ENCODE measurements around the gene ZNF282.
"Not testable (repeated sequence)": the region's sequence is repeated elsewhere in the genome, so short reads cannot be mapped to it uniquely, and the experiment has no call there.

ZNF282 gene

DNA sequence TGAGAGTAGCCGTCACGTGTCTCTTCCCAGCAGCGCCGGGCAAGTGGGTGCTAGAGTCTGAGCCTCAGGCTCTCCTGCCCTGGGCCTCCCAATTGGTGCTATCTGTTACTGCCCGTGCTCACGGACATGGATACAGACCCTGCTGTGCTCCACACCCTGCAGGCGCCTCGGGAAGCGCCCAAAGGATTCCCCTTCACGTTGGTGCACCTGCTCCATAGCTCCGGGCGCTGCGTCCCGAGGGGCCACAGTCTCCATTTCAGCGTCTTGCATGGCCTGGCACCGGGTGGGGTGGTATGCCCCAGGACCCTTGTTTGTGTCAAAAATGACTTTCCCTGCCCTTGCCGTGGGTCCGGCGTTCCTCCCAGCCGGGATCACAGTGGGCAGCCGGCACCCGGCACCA, 30.3 kb downstream of the ZNF282 start:
- no peak for DNase-seq

DNA sequence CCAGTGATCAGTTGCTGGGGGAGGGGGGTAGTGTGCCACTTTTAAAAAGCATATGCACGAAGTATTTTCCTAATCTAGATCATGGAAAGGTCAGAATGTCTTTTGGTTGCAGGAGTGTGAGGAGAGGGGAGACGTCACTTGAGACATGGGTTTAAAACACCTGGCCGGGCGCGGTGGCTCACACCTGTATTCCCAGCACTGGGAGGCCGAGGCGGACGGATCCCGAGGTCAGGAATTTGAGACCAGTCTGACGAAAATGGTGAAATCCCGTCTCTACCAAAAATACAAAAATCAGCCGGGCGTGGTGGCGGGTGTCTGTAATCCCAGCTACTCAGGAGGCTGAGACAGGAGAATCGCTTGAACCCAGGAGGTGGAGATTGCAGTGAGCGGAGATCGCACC, 31.0 kb downstream of the ZNF282 start:
- not testable (repeated sequence) for DNase-seq

DNA sequence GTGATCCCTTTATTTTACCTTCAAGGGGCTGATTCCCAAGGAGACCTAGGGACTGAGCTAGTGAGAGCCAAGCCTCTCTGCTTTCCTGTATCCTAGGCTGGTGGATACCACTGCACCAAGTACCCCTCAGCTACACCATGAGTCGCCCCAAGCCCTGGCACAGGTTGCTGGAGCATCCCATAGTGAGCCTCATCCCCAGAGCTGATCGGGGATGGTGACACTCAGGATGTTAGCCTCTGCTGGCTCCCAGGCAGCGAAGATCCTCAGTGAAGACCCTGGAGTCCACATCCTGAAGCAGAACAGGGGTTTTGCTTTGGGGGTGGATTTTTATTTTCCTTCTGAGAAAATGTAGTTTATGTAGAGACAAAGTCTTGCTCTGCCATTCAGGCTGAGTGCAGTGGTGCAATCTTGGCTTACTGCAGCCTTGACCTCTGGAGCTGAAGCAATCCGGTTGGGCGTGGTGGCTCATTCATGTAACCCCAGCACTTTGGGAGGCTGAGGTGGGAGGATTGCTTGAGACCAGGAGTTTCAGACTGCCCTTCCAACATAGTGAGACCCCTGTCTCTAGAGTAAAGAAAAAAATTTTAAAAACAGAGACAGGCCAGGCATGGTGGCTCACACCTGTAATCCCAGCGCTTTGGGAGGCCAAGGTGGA, 31.6 kb downstream of the ZNF282 start:
- no peak for DNase-seq

DNA sequence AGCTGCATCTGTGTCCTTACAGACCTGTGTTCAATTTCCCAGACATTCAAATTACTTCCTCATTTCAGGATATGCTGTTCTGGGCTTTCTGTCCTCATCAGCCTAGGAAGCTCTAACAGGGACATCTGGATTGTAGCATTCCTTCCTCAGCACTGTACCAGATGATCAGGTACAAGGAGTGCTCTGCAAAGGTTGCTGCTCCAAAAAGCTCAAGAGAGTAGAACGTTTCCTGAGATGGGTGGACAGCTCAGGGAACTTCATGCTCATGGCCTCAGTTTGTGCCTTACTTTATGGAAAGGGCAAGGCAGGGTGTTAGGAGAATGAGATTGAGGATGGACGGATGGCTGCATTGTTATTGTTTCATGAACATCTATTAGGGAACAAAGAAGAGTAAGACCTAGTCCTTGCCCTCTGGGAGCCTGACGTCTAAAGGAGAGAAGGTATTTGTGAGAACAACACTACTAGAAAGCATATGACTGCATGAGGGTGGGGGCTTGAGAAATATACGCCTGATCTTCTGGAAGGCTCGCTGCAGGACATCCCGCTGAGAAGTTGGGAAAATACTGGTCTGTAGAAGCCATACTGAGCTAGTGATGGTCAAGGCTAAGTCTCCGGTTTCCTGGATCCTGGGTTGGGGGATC, 33.6 kb downstream of the ZNF282 start:
- no peak for DNase-seq

DNA sequence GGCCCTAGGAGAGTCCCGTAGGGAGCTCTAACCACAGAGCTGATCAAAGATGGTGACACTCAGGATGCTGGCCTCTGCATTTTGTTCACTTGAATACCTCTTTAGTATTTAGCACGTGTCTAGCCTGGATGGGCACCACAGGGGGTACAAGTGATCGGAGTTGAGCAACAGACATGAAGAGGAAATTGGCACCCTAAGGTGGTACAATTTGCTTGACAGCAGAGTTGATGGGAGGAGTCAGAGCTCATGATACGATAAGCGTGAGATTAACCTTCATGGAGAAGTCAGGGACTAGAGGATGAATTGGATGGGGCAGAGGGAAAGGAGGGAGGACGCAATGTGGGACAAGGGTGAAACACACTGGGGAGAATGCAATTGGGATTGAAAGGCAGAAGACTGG, 34.2 kb downstream of the ZNF282 start:
- DNase-seq, result no peak

DNA sequence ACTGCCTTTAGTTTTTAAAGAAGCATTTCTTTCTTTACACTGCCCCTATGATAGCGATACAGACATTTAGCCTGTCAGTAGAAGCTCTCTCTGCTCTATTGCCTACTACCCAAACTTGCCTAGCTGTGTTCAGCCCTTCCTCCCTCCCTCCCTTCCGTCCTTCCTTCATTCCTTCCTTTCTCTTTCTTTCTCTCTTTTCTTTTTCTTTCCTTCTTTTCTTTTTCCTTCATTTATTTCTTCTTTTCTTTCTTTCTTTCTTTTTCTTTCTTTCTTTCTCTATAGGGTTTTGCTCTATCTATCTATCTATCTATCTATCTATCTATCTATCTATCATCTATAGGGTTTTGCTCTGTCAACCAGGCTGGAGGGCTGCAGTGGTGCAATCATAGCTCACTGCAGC, 37.0 kb downstream of the ZNF282 start:
- no peak for DNase-seq

DNA sequence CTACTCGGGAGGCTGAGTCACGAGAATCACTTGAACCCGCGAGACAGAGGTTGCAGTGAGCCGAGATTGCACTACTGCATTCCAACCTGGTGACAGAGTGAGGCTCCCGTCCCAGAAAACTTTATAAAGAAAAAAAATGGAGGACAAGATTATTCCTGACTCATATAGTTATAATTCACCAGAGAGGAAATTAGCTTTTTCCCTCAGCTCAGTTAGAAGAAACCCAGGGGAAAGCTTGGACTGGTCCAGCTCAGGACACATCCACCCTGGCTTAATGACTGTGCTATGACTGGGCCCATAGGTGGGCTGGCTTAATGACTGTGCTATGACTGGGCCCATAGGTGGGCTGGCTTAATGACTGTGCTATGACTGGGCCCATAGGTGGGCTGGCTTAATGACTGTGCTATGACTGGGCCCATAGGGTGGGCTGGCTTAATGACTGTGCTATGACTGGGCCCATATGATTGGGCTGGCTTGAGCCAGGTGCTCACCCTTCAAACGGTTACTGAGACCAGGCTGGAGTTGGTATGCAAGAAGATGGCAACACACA, 38.4 kb downstream of the ZNF282 start:
- DNase-seq, result peak; percentile 52

DNA sequence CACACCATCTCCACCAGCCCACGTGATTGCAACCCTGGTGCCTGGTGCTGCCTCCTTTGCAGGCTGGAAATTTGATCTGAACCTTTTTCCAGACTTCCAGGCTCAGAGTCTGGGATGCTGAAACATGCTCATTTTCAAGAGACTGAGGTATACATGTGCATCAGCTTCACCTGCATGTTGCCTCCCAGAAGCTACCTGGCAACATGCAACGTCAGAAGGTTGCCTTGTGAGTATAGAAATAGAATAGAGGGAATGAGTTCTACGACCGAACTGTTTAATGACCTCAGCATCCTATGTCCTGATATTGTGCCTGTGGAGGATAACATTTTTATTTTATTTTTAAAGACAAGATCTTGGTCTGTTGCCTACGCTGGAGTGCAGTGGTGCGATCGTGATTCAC, 42.2 kb downstream of the ZNF282 start:
- DNase-seq, result no peak

DNA sequence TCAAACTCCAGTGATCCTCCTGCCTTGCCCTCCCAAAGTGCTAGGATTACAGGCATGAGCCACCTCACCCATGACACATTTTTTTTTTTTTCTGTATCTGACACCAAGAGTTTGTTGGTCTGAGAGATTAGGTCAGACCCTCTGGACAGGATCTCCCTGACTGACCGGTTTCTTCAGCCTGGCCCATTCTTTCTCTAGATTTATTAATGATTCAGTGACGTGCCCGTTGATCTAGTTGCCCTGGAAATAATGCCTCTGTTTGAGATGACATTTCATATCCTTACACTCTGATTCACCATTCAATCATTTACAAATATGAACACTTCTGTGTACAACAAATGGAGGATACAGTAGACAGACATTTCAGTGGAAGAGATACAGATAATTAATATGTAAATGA, 42.7 kb downstream of the ZNF282 start:
- no peak for DNase-seq

DNA sequence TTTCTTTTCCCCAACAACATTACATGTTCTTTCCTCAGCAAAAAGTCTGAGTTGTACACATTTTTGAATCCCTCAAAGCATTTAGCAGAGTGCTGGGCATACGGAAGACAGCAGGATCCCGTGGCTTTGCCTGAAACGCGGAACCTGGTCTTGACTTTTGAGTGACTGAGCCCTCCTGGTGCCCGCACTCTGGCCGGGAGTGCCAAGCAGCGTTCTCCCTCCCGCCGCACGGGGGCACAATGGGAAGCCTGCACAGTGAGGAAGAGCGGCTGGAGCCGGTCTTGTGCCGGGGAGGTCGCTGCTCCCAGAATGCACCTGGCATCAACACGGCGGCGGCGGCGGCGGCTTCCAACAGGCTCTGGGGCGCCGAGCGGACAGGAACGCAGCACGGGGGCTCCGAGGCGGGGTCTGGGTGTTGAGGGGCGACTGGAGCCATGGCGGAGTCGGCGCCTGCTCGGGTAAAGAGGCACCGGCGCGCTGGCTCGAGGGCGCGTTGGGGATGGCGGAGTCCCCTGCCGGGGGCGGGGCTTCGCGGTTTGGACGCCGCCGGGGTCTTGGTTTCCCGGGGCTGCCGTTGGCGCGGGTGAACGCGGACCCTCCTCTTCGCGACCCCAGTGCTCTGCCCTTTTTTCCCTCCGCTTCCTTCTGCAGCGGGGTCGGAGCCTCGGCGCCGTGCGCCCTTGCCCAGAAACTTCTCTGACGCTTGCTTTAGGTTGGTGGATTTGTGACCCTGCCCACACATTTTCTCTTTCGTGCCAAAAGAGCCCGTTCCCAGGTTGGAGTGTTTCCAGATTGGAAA, 44.2 kb downstream of the ZNF282 start, which contains the start of gene ZNF212:
ZNF212 (plus strand) TSS at position 307 of the 799 bp plus-strand sequence; CDS start at position 435, 128 bp downstream.
- peak; percentile 91 for DNase-seq

DNA sequence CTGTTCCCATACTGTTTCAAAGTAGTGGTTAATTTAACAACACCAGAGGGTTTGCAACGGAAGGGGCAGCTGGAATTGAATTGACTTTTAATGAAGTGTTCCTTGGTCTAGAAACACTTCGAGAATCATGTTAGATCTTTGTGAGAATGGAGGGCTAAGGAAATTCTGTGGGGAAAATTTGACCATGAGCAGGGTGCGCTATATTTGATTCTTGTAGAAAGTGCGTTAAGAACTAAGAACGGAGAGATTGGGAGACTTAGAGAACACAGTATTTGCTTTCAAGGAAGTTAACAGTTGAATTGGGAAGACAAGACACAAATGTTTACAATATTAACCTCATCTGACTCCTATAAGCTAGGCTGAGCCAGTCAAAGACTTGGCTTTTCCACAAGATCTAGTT, 45.3 kb downstream of the ZNF282 start:
- no peak for DNase-seq

DNA sequence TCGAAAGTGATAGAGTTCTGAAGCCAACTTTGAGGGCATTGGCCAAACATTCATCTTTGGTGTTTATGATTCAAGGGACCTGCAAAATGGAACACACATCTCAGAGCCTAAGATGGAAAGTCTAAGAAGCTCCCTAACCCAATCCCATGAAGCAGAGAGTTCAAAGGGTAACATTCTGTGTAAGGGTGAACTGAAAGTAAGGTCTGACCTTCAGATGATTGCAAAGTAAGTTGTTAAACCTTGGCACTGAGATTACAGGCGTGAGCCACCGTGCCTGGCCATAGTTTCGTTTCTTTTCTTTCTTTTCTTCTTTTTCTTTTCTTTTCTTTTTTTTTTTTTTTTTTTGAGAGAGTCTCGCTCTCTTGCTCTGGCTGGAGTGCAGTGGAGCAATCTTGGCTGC, 46.4 kb downstream of the ZNF282 start:
- DNase-seq, result no peak

DNA sequence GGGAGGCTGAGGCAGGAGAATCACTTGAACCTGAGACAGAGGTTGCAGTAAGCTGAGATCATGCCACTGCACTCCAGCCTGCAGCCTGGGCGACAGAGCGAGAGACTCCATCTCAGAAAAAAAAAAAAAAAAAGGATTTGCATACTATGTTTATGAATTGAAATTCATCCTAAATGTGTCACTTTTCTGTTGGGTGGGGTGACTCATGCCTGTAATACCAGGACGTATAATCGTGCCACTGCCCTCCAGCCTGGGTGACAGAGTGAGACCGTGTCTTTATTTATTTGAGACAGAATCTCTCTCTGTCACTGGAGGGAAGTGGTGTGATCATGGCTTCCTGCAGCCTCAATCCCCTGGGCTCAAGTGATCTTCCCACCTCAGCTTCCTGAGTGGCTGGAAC, 49.9 kb downstream of the ZNF282 start:
- peak; percentile 79 for DNase-seq

DNA sequence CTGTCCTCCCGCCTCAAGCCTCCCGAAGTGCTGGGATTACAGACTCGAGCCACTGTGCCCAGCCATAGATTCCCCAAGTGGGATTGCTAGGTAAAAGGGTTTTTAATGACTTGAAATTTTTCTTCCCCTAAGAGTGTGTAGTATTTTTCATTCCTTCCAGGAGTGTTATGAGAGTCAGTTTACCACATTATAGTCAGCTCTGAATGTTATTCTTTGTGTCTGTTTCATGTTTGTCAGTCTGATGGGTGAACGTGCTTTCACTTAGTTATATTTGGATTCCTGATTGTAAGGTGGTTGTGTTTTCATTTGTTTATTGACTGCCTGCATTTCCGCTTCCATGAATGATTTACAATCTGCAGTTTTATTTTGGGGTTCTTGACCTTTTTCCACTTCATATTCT, 50.4 kb downstream of the ZNF282 start:
- DNase-seq, result no peak

DNA sequence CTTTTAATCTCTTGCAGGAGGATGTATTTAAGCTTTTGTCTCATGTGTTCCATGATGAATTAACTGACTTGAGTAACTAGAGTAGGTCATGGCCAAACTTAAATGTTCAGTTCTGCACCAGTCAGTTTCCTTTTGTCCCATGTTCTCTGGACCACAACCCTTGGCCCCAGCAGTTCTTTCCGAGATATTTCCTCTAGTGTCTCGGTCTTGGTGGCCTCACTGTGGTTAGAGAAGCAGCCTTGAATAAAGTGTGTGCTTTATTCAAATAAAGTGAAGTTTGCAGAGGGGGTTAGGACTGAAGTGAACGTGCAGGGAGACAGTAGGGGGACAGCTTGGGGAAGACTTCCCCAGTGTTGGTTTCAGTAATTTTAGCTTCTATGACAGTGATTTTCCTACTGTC, 53.4 kb downstream of the ZNF282 start:
- peak; percentile 67 for DNase-seq

DNA sequence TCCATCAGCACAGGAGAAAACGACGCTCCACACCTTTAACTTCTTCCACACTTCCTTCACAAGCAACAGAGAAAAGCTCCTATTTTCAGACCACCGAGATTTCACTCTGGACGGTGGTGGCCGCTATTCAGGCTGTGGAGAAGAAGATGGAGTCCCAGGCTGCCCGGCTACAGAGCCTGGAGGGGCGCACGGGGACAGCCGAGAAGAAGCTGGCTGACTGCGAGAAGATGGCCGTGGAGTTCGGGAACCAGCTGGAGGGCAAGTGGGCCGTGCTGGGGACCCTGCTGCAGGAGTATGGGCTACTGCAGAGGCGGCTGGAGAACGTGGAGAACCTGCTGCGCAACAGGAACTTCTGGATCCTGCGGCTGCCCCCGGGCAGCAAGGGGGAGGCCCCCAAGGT, 54.8 kb downstream of the ZNF282 start:
- DNase-seq, result not testable (repeated sequence)

DNA sequence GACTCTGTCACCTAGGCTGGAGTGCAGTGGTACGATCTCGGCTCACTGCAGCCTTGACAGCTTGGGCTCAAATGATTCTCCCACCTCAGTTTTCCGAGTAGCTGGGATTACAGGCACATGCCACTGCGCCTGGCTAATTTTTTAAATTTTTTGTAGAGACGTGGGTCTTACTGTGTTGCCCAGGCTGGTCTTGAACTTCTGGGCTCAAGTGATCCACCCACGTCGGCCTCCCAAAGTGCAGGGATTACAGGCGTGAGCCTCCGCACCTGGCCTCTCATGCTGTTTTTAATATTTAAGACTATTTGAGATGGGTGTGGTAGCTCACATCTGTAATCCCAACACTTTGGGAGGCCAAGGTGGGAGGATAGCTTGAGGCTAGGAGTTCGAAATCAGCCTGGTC, 56.2 kb downstream of the ZNF282 start:
- not testable (repeated sequence) for DNase-seq

DNA sequence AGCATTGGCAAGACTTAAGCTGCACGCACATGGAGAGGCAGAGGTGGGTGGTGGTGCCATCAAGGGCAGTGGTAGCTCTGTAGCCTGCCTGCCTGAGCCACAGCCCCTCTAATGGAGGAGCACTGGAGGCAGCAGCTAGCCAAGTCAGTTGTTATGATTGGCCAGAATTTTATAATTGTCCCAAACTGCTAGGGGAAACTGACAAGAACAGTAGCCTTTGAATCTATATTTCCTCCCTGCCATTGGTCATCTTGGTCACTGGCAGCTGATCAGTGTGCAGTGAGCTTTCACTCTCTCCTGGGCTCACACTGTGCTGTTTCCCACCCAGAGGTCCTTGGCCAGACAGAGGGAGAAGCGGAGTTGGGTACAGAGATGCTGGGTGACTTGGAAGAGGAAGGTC, 57.0 kb downstream of the ZNF282 start:
- no peak for DNase-seq

DNA sequence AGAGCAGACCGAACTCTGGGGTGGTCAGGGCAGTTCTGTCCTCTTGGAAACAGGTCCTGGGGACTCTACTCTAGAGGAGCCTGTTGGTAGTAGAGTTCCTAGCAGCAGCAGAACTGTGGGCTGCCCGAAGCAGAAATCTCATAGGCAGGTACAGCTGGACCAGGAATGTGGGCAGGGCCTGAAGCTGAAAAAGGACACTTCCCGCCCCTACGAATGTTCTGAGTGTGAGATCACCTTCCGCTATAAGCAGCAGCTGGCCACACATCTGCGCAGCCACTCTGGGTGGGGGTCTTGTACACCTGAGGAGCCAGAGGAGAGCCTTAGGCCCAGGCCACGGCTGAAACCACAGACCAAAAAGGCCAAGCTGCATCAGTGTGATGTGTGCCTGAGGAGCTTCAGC, 58.3 kb downstream of the ZNF282 start:
- DNase-seq, result no peak

DNA sequence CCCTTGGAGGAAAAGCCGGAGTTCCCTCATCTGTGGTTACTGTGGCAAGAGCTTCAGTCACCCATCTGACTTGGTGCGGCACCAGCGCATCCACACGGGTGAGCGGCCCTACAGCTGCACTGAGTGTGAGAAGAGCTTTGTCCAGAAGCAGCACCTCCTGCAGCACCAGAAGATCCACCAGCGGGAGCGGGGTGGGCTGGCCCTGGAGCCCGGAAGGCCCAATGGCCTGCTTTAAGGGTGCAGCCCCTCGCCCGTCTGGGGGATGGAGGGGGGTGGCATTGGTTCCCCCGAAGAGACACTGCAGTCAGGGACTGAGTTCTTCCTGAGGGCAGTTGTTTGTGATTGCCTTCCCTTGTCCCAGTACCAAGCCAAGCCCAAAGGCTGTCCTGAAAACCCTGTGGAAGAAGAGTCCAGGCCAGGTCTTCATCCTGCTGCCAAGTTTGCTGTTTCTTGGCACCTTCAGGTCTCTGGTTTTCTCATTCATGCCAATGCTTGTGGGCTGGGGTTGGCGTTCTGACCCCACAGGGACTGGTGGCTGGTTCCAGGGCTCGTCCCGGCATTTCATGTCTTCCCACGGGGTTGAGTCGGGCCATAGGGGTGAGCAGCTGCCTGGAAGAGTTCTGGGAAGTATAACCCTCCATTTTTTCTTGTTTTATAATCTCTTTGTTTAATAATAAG, 59.0 kb downstream of the ZNF282 start:
- DNase-seq, result no peak

DNA sequence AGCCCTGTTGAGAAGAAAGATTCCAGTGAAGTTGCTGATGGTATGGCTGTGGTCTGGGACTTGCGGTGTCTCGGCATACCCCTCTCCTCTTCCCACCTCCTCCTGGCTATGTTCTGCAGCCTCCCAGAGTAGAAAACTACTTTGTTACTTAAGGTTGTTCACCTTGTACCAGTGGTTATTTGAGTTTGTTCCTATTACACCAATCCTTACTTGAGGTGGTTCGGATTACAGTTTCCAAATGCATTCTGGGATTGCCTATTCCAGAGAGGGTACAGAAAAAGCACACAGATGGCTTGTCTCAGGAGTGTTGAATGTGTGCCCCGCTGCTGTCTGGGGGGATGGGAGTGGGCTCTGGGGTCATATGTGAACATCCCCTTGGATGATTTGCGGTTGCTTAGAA, 59.8 kb downstream of the ZNF282 start:
- no peak for DNase-seq

DNA sequence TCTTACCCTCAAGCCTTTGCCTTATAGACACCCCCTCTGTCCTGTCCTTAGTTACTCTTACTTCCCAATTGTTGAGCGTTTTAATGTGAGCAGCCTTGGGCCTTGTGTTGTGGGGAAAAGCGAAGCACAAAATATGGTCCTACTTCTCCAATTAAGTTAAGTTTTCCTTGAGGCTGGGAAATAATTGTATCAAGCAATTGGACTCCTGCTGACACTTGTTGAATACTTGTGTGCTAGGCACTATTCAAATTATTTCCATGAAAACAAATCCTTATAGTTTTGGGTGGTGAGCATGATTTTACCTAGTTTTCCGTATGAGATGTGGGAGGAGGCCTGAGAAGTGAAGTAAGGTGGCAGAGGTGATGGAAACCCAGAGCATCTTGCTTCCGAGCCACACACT, 61.2 kb downstream of the ZNF282 start:
- no peak for DNase-seq

DNA sequence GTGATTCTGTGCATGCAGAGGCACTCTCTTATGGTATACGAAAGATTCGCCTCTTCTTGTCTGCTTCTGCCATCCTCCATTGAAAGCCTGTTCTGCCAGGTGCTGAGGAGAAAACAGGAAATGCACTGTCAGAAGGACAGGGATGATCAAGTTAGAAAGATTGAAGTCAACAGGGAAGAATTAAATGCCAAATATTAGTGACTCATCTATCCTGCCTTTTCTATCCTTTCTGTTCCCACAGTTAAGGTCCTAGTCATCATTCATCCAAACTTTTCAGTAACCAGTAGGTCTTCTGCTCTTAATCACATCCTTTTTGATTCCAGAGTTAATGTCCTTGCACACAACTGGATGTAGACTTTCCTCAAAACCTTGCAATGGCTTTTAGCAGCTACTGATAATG, 61.8 kb downstream of the ZNF282 start:
- DNase-seq, result no peak
